Left lung (tissue), 10 donors: Measurements from ENCODE around the gene ZRSR2. TPM values are rescaled to one million over a fixed set of nuclear protein-coding genes. Genes with fewer than 3 reads are reported as not detected.

Source experiments
- ATAC-seq: fragments of 200-7000 bp; cut with Tn5 transposase; one replicate; pipeline ENCODE4 v1.9.1; 2020; ENCODE audit warnings: moderate library complexity
- DNase-seq, 4 donors: peaks; one replicate each; pipeline ENCODE4 v3.0.0-alpha.2; 2013 to 2020
- H3K27ac ChIP-seq, 2 donors: fragments of 200-600 bp; sonication (generic) in 1 of 2; one replicate each; pipeline versions ENCODE4 v1.5.0 to v1.8.0; 2020 to 2021
- H3K27me3 ChIP-seq, 2 donors: fragments of 200-600 bp; sonication (generic) in 1 of 2; one replicate each; pipeline versions ENCODE4 v1.5.0 to v1.8.0; 2020 to 2021
- H3K36me3 ChIP-seq, 2 donors: fragments of 200-600 bp; sonication (generic) in 1 of 2; one replicate each; pipeline versions ENCODE4 v1.5.0 to v1.8.0; 2020 to 2021
- H3K4me1 ChIP-seq, 2 donors: fragments of 200-600 bp; one replicate each; pipeline ENCODE4 v1.8.0; 2021
- H3K4me3 ChIP-seq, 2 donors: fragments of 200-600 bp; sonication (generic) in 1 of 2; one replicate each; pipeline versions ENCODE4 v1.5.0 to v1.8.0; 2020 to 2021; ENCODE audit warnings: mild to moderate bottlenecking in 1 of 2
- H3K9me3 ChIP-seq, 2 donors: fragments of 200-600 bp; sonication (generic) in 1 of 2; one replicate each; pipeline versions ENCODE4 v1.5.0 to v1.8.0; 2020 to 2021
- intact Hi-C, 2 donors: fragments of 100-400 bp; cut with DNase I; formaldehyde crosslinking; loops; one replicate each; pipeline versions ENCODE4 v1.11.2 to v1.14.2; 2022
- polyA plus RNA-seq, 6 donors: library from polyadenylated mRNA; unstranded; fragments of 120-200 nt; gene quantifications; one replicate each; pipeline ENCODE4 v1.2.1, GENCODE V29; 2013; ENCODE audit not compliant: insufficient read length in 6 of 6
- total RNA-seq, 2 donors: library from RNA; stranded (reverse); fragmentation: NEBNext Ultra II Directional; extraction: Animal tissue kit (Norgen Biotek cat#: 25700); gene quantifications; one replicate each; pipeline ENCODE4 v1.2.1, GENCODE V29; 2021
- TF ChIP-seq, protein P1 (sequence below), 2 donors: fragments of 200-600 bp; sonication (generic) in 1 of 2; IDR thresholded peaks; one replicate each; pipeline versions ENCODE4 v1.5.0 to v1.8.0; 2021; ENCODE audit warnings: antibody characterized with exemption in 2 of 2
- donor health status: DM: no; HTN: yes; CAD: no.
- donor health status: DM: no; HTN: no; CAD: no.

The ZRSR2 gene
- total and polyA plus RNA-seq, 8 donors, result 10.9 to 25.8 (median 22.2) TPM

DNA sequence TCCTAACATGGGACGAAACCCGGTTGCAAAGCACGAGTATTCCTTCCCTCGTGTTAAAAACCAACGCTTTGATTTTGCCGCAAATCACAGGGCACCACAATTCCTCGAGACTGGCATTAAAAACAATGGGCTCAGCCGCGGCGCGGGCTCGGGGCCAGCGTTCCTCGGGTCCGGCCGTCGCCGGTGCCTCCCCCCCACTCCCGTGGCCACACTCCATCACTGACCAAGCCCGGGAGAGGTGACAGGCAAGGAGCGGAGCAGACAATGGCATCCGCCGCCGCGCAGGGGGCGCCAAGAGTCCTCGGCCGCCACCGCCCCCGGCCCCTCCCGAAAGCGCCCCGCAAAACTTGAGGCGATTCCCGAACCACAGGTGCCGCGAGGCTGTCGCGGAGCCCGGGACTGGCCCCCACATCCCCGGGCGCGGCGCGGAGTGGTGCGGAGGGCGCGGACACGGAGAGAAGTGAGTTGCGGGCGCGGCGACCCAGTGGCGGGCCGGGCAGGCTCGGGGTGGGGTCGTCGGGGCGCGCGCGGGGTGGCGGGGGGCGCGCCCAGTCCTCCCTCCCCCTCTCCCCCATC lies 63.9 kb downstream of the ZRSR2 start:
- H3K27ac ChIP-seq, result peak overlapping the region; percentile 86 to 97
- no peaks in the 10 kb centered on the region for H3K9me3 ChIP-seq
- DNase-seq, result peak in 2 of 4 donors; percentile 61 to 85
- H3K36me3 ChIP-seq, result no peaks in the 10 kb centered on the region
- peaks cover 3 to 8% of the 10 kb centered on the region in 2 donors for H3K4me1 ChIP-seq
- TF ChIP-seq, protein P1, sequence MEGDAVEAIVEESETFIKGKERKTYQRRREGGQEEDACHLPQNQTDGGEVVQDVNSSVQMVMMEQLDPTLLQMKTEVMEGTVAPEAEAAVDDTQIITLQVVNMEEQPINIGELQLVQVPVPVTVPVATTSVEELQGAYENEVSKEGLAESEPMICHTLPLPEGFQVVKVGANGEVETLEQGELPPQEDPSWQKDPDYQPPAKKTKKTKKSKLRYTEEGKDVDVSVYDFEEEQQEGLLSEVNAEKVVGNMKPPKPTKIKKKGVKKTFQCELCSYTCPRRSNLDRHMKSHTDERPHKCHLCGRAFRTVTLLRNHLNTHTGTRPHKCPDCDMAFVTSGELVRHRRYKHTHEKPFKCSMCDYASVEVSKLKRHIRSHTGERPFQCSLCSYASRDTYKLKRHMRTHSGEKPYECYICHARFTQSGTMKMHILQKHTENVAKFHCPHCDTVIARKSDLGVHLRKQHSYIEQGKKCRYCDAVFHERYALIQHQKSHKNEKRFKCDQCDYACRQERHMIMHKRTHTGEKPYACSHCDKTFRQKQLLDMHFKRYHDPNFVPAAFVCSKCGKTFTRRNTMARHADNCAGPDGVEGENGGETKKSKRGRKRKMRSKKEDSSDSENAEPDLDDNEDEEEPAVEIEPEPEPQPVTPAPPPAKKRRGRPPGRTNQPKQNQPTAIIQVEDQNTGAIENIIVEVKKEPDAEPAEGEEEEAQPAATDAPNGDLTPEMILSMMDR (IDR thresholded peaks at IDR 0.05), result no peak
- H3K4me3 ChIP-seq, result peak overlapping the region; percentile 53 to 54
- peaks cover 0 to 9% of the 10 kb centered on the region in 2 donors for H3K27me3 ChIP-seq
- intact Hi-C loops, result no loop called here
- peak; percentile 20 for ATAC-seq

DNA sequence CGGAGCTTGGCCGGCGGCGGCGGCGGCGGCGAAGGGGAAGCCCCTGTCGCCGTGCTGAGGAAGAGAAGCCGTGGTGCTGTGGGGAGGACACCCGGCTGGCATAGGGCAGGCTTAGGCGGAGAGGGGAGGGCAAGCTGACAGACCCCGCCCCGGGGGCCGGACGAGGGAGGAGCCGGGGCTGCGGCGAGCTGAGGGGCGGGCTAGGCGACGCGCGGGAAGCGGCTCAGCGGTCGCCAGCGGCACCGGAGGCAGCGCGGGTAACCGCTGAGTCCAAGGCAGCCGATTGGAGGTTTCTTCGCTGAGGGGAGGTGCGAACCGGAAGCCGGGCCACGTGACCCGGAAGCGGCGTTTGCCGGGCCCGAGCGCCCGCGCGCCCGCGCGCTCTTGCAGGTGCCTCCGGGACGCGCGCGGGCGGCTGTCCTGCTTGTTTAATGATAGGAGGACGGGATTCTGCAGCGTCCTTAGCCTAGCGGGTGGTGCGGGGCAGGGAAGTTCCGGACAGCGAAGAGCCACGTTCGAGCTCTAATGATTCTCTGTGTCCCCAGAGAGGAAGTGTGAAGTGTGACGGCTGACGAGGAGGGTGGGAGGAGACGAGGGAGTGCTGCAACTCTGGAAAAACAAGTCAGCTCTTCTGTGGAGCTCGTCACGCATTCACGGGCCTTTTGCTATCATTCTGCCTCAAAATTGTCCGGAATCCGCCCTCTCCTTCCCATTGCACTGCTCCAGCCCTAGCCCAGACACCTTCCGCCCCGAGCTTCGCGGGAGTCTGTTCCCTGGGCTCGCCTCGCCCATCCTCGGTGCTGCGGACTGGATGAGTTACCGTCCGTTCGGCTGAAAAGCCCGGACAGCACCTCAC lies 64.7 kb downstream of the ZRSR2 start, which contains the start of gene AP1S2:
Gene AP1S2 (minus strand): TSS at position 102 of the 856 bp plus-strand sequence. CDS start 2,289 bp downstream, outside the sequence.
- DNase-seq (peak; percentile 88 to 97 (median 96)), ATAC-seq (peak; percentile 98)
- TF ChIP-seq, protein P1 (IDR thresholded peaks at IDR 0.05), result peak in 1 of 2 donors; percentile 8
- no peaks in the 10 kb centered on the region for H3K9me3 ChIP-seq
- peaks cover 3 to 8% of the 10 kb centered on the region in 2 donors for H3K4me1 ChIP-seq
- intact Hi-C loops, result no loop called here
- no peaks in the 10 kb centered on the region for H3K36me3 ChIP-seq
- H3K27ac ChIP-seq, result peak within 1 kb of the TSS; percentile 86 to 97
- H3K4me3 ChIP-seq, result peak within 1 kb of the TSS; percentile 53 to 54
- H3K27me3 ChIP-seq, result peaks cover 0 to 9% of the 10 kb centered on the region in 2 donors

GRCh38 chrX:15855568-15856221 lies 65.4 kb downstream of the ZRSR2 start:
- H3K4me1 ChIP-seq, result peaks cover 3 to 8% of the 10 kb centered on the region in 2 donors
- H3K4me3 ChIP-seq, result peak overlapping the region; percentile 53 to 54
- TF ChIP-seq, protein P1 (IDR thresholded peaks at IDR 0.05), result no peak
- no peaks in the 10 kb centered on the region for H3K9me3 ChIP-seq
- H3K27ac ChIP-seq, result peak overlapping the region; percentile 86 to 97
- ATAC-seq (no peak), DNase-seq (no peak)
- no peaks in the 10 kb centered on the region for H3K36me3 ChIP-seq
- peaks cover 0 to 9% of the 10 kb centered on the region in 2 donors for H3K27me3 ChIP-seq
- intact Hi-C loops, result no loop called here

DNA sequence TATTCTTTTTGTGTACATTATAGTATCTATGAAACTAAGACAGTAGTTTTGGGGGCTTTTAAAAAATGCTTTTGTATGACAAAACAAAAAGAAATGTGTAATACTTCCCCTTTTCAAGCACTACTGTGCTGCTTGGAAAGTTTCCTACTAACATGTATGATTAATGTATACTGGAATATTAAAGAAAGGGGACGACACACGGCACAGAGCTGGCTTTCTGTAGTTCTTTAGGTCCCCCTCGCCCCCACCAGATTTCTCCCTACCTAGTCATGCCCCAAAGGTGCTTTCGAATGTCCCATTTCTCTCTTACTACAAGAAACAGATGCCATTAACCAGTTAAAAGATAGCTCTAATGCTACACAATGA lies 65.9 kb downstream of the ZRSR2 start:
- peak overlapping the region; percentile 86 to 97 for H3K27ac ChIP-seq
- DNase-seq, result no peak

More for the DNA sequence above, 65.9 kb downstream of the ZRSR2 start:
- intact Hi-C loops, result no loop called here
- TF ChIP-seq, protein P1 (IDR thresholded peaks at IDR 0.05), result no peak
- no peak for ATAC-seq
- Histone ChIP-seq H3K27me3 (peaks cover 0 to 9% of the 10 kb centered on the region in 2 donors), H3K36me3 (no peaks in the 10 kb centered on the region), H3K4me1 (peaks cover 3 to 8% of the 10 kb centered on the region in 2 donors), H3K4me3 (no peak overlapping the region), H3K9me3 (no peaks in the 10 kb centered on the region)
